ENCODE results near the gene PCDHGC3. TPM values are rescaled to one million over a fixed set of nuclear protein-coding genes. Genes with fewer than 3 reads are reported as not detected.

The PCDHGC3 gene
- total RNA-seq, 1 experiment from 2014 or later = 1.2 TPM

DNA sequence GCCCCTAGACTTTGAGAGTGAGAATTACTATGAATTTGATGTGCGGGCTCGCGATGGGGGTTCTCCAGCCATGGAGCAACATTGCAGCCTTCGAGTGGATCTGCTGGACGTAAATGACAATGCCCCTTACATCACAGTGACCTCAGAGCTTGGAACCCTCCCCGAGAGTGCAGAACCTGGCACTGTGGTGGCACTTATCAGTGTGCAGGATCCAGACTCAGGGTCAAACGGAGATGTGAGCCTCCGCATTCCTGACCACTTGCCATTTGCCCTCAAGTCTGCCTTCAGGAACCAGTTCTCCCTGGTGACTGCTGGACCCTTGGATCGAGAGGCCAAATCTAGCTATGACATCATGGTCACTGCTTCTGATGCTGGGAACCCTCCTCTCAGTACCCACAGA, 10.3 kb downstream of the PCDHGC3 start:
- Histone ChIP-seq H3K27me3 (ENCODE audit: insufficient read depth, low read length) (no peaks in the 10 kb centered on the region), H3K9me3 (ENCODE audit: control insufficient read depth in 1 of 2, insufficient read depth in 1 of 2, low read depth in 1 of 2, low read length in 2 of 2) (no peaks in the 10 kb centered on the region), H2AFZ (ENCODE audit: low read depth, low read length, poor library complexity, severe bottlenecking) (no peak overlapping the region), H3K27ac (ENCODE audit: low read depth, low read length) (no peak overlapping the region), H3K4me2 (ENCODE audit: low read length) (no peak overlapping the region), H4K20me1 (ENCODE audit: insufficient read depth) (no peaks in the 10 kb centered on the region), H3K79me2 (ENCODE audit: insufficient read depth, low read length) (no peaks in the 10 kb centered on the region), H3K36me3 (ENCODE audit: control insufficient read depth in 1 of 2, insufficient read depth in 2 of 2, low read length in 2 of 2) (no peaks in the 10 kb centered on the region), H3K9me2 (ENCODE audit: insufficient read depth) (no peaks in the 10 kb centered on the region), H3K4me3 (replicated peaks in 1 of 2; ENCODE audit: low read depth in 1 of 2, low read length in 2 of 2) (no peak overlapping the region), H3K4me1 (ENCODE audit: control insufficient read depth in 1 of 2, insufficient read depth in 2 of 2, low read length in 2 of 2) (no peaks in the 10 kb centered on the region), H3K9ac (ENCODE audit: low read length) (no peak overlapping the region)
- ATAC-seq (no peak), DNase-seq (ENCODE audit: low read depth, low spot score) (no peak)
- intact Hi-C loops (cut with micrococcal nuclease) = no loop called here
- ChIA-PET RAD21 (ENCODE audit: low non-redundant PET in 1 of 2, low total read pairs in 2 of 2, uncharacterized antibody in 2 of 2, unreplicated experiment in 2 of 2) (no interaction called here), POLR2A (no interaction called here), CTCF (no interaction called here)
- BruUV-seq (replicated peaks) = no TSS peak
- no peak for TF ChIP-seq SIN3A (IDR thresholded peaks at IDR 0.05; ENCODE audit: low read depth)
- TF ChIP-seq ZNF274 (IDR thresholded peaks at IDR 0.05; ENCODE audit: low read depth, low read length) = no peak
- TF ChIP-seq, protein P1, sequence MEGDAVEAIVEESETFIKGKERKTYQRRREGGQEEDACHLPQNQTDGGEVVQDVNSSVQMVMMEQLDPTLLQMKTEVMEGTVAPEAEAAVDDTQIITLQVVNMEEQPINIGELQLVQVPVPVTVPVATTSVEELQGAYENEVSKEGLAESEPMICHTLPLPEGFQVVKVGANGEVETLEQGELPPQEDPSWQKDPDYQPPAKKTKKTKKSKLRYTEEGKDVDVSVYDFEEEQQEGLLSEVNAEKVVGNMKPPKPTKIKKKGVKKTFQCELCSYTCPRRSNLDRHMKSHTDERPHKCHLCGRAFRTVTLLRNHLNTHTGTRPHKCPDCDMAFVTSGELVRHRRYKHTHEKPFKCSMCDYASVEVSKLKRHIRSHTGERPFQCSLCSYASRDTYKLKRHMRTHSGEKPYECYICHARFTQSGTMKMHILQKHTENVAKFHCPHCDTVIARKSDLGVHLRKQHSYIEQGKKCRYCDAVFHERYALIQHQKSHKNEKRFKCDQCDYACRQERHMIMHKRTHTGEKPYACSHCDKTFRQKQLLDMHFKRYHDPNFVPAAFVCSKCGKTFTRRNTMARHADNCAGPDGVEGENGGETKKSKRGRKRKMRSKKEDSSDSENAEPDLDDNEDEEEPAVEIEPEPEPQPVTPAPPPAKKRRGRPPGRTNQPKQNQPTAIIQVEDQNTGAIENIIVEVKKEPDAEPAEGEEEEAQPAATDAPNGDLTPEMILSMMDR (IDR thresholded peaks at IDR 0.05 in 2 of 3, conservative IDR thresholded peaks at IDR 0.05 in 1 of 3; ENCODE audit: borderline replicate concordance in 1 of 3, insufficient read depth in 1 of 3, low read depth in 2 of 3, low read length in 2 of 3) = no peak
- TF ChIP-seq CEBPB (IDR thresholded peaks at IDR 0.05; ENCODE audit: low read depth) = no peak
- TF ChIP-seq CBX3 (IDR thresholded peaks at IDR 0.05; ENCODE audit: low read depth) = no peak
- no peak for TF ChIP-seq POLR2A (IDR thresholded peaks at IDR 0.05; ENCODE audit: borderline replicate concordance, extremely low read depth, insufficient read depth, insufficient read length)
- TF ChIP-seq, protein P2, sequence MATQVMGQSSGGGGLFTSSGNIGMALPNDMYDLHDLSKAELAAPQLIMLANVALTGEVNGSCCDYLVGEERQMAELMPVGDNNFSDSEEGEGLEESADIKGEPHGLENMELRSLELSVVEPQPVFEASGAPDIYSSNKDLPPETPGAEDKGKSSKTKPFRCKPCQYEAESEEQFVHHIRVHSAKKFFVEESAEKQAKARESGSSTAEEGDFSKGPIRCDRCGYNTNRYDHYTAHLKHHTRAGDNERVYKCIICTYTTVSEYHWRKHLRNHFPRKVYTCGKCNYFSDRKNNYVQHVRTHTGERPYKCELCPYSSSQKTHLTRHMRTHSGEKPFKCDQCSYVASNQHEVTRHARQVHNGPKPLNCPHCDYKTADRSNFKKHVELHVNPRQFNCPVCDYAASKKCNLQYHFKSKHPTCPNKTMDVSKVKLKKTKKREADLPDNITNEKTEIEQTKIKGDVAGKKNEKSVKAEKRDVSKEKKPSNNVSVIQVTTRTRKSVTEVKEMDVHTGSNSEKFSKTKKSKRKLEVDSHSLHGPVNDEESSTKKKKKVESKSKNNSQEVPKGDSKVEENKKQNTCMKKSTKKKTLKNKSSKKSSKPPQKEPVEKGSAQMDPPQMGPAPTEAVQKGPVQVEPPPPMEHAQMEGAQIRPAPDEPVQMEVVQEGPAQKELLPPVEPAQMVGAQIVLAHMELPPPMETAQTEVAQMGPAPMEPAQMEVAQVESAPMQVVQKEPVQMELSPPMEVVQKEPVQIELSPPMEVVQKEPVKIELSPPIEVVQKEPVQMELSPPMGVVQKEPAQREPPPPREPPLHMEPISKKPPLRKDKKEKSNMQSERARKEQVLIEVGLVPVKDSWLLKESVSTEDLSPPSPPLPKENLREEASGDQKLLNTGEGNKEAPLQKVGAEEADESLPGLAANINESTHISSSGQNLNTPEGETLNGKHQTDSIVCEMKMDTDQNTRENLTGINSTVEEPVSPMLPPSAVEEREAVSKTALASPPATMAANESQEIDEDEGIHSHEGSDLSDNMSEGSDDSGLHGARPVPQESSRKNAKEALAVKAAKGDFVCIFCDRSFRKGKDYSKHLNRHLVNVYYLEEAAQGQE (IDR thresholded peaks at IDR 0.05; ENCODE audit: low read depth) = no peak
- TF ChIP-seq YY1 (IDR thresholded peaks at IDR 0.05; ENCODE audit: extremely low read depth, insufficient replicate concordance, low read depth, low read length) = no peak
- no peak for TF ChIP-seq JUND (IDR thresholded peaks at IDR 0.05)
- no peak for TF ChIP-seq FOSL1 (IDR thresholded peaks at IDR 0.05; ENCODE audit: low read depth)
- no peak for TF ChIP-seq EZH2 (IDR thresholded peaks at IDR 0.05)
- TF ChIP-seq ELF1 (IDR thresholded peaks at IDR 0.05; ENCODE audit: borderline replicate concordance, low read depth) = no peak
- no peak for TF ChIP-seq TCF7L2 (IDR thresholded peaks at IDR 0.05; ENCODE audit: borderline replicate concordance, extremely low read depth, insufficient read depth, insufficient read length)
- TF ChIP-seq EGR1 (IDR thresholded peaks at IDR 0.05; ENCODE audit: low read depth) = no peak
- TF ChIP-seq, protein P3, sequence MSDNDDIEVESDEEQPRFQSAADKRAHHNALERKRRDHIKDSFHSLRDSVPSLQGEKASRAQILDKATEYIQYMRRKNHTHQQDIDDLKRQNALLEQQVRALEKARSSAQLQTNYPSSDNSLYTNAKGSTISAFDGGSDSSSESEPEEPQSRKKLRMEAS (IDR thresholded peaks at IDR 0.05) = no peak
